ENCODE results near the gene RNU6-9.

Gene RNU6-9

DNA sequence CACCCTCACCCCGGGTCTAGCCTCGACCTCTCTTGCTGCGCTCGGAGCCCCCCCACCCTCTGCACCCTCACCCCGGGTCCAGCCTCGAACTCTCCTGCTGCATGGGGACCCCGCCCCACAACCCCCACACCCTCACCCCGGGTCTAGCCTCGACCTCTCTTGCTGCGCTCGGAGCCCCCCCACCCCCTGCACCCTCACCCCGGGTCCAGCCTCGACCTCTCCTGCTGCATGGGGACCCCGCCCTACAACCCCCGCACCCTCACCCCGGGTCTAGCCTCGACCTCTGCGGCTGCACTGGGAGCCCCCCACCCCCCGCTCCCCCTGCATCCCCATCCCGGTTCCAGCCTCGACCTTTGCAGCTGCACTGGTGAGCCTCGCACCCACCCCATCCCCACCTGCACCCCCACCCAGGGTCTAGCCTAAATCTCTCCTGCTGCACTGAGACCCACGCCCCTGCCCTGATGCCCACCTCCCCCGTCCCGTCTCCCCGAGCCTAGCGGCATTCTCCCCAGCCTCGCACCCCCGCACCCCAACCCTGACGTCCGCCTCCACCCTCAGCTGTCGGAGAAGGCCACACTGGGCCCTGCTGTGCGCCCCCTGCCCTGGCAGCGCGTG, 32.0 kb upstream of the RNU6-9 start:
- DNase-seq (ENCODE audit: insufficient read length, low spot score) (no peak), FAIRE-seq (no peak)

GRCh38 chr19:861756-862580, 31.3 kb upstream of the RNU6-9 start:
- peak; percentile 23 for FAIRE-seq

DNA sequence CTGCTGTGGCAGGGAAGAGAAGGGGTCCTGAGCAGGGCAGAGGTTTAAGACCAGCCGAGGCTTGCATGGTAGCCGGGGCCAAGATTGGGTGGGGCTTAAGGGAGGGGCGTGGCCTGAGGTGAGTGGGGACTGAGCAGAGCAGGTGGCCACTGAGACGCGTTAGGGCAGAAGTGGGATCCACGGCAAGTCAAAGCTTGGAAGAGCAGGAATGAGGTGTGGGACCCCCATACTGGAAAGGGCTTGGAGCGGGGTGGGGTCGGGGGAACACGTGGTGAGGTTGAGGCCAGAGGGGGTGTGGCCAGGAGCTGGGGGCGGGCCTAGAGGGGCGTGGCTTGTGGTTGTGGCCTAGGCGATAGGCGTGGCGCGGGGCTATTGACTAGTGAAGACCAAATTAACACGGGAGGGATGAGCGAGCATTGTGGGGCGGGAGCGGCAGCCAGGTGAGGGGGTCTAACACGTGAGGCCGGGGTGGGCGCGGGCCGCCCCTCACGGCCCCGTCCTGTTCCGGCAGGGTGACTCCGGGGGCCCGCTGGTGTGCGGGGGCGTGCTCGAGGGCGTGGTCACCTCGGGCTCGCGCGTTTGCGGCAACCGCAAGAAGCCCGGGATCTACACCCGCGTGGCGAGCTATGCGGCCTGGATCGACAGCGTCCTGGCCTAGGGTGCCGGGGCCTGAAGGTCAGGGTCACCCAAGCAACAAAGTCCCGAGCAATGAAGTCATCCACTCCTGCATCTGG, 30.5 kb upstream of the RNU6-9 start:
- FAIRE-seq (peak; percentile 84), DNase-seq (ENCODE audit: insufficient read length, low spot score) (peak; percentile 87)

More at GRCh38 chr19:861756-862580, 31.3 kb upstream of the RNU6-9 start:
- DNase-seq (ENCODE audit: insufficient read length, low spot score) = peak; percentile 69

DNA sequence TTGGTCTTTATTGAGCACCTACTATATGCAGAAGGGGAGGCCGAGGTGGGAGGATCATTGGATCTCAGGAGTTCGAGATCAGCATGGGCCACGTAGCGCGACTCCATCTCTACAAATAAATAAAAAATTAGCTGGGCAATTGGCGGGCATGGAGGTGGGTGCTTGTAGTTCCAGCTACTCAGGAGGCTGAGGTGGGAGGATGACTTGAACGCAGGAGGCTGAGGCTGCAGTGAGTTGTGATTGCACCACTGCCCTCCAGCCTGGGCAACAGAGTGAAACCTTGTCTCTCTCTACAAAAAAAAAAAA, 30.0 kb upstream of the RNU6-9 start:
- DNase-seq (ENCODE audit: insufficient read length, low spot score) = no peak
- FAIRE-seq = no peak

DNA sequence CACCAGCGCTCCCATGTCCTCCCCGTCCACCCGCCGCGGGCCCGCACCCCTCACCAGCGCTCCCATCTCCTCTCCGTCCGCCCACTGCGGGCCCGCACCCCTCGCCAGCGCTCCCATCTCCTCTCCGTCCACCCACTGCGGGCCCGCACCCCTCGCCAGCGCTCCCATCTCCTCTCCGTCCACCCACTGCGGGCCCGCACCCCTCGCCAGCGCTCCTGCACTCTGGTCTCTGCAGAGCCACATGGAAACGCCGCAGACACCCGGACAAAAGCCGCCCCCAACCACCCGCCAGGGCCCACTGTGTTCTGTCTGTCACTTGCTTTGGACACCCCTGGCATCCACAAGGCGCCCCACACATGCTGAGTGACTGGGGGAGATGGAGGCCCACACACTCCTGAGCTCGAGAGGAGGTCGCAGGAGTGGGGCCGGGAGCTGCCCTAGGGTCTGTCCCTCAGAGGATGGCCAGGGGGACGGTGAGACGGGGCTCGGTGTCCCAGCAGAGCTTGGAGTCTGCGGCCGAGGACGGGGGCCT, 26.4 kb upstream of the RNU6-9 start:
- DNase-seq (ENCODE audit: insufficient read length, low spot score) (no peak), FAIRE-seq (no peak)

GRCh38 chr19:867301-867793, 25.9 kb upstream of the RNU6-9 start:
- DNase-seq (ENCODE audit: insufficient read length, low spot score) = no peak
- no peak for FAIRE-seq

- FAIRE-seq (no peak), DNase-seq (ENCODE audit: insufficient read length, low spot score) (no peak)
Observed at GRCh38 chr19:867855-868457, 25.3 kb upstream of the RNU6-9 start.

DNA sequence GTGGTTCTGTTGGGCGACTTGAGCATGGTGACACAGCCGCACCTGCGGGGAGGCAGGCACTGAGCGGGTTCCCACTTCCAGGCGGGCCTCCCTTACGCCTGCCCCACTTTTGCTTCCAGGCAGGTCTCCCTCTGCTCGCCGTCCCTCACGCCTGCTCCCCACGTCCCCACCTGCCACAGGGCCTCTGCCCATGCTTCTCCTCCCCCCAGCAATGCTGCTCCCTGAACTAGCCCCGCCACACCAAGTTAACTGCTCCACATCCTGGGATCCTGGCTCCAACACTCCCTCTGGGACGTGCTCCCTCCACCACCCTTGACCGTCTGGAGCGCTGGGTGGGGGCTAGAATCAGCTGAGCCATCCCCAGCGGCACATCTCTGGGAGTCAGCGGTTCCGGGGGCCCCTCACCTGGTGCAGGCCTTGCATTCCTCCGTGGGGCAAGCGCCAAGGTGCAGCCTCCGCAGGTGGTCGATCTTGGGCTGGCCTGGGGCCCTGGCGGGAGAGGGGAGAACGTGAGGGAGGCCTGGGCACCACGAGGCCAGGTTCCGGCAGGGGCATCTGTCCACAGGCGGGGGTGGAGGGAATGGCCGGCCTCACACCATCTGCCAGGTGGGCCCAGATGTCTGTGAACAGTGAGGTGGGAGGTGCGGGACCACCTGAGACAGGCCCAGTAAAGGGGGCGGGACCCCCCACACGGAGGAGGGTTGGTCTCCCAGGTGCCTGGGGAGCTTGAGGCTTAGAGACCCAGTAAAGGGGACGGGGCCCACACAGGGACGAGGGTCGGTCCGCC, 24.6 kb upstream of the RNU6-9 start:
- no peak for FAIRE-seq
- no peak for DNase-seq (ENCODE audit: insufficient read length, low spot score)

DNA sequence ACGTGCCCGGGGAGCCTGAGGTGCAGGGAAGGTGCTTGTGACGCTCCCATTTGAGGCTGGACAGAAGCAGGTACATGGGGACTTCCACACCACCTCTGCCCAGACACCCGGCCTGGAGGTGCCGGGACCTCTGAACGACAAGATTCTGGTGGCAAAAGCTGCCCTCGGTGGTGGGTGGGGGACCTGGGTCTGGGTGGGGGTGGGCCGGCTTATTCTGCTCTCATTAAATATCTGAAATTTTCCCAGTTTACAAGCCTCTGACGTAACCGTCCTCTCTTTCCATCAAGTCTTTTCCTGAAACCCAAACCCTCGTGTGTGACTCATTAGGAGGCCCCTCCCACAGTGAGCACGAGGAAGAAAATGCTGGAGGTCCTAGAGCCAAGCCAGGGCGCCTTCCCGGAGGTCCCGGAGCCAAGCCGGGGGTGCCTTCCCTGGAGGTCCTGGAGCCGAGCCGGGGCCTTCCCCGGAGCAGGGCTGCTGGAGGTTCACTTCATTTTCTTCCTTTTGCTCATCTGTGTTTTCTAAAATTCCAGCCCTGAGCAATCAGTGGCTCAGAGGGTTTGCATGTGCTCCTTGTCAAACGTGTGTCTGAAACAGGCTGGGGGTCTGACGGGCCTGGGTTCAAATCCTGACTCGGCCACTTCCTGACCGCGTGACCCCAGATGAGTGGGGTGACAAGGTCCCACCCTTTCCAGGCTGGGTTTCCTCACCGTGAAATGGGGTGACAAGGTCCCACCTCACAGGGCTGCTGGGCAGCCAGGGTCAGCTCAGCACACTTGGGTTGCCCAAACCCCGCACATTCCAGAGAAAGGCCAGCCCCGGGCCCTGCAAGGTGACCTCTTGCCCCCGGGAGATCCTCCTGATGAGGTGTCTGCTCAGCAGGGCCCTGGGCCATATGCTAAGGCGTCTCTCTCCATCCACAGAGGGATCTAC, 23.8 kb upstream of the RNU6-9 start:
- FAIRE-seq = no peak
- DNase-seq (ENCODE audit: insufficient read length, low spot score) = no peak

DNA sequence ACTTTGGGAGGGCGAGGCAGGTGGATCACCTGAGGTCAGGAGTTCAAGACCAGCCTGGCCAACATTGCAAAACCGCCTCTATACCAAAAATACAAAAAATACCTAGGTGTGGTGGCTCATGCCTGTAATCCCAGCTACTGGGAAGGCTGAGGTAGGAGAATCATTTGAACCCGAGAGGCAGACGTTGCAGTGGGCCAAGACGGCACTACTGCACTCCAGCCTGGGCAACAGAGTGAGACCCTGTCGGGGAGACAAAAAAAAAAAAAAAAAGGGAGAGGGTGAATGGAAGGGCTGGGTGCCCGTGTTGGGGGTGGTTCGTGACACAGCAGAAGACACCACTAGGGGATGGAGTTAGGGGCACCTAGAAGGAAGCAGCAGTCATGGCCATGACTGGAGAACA, 23.0 kb upstream of the RNU6-9 start:
- FAIRE-seq (no peak), DNase-seq (ENCODE audit: insufficient read length, low spot score) (no peak)

- no peak for FAIRE-seq
- no peak for DNase-seq (ENCODE audit: insufficient read length, low spot score)
Observed at GRCh38 chr19:870963-871401, 22.3 kb upstream of the RNU6-9 start.

- DNase-seq (ENCODE audit: insufficient read length, low spot score) (no peak), FAIRE-seq (no peak)
Observed at GRCh38 chr19:871446-872265, 21.6 kb upstream of the RNU6-9 start.

GRCh38 chr19:872266-872951, 20.9 kb upstream of the RNU6-9 start:
- FAIRE-seq (no peak), DNase-seq (ENCODE audit: insufficient read length, low spot score) (peak; percentile 92)

GRCh38 chr19:873084-873483, 20.2 kb upstream of the RNU6-9 start:
- FAIRE-seq (peak; percentile 72), DNase-seq (ENCODE audit: insufficient read length, low spot score) (peak; percentile 87)

GRCh38 chr19:873561-874041, 19.7 kb upstream of the RNU6-9 start:
- DNase-seq (ENCODE audit: insufficient read length, low spot score) (no peak), FAIRE-seq (no peak)

DNA sequence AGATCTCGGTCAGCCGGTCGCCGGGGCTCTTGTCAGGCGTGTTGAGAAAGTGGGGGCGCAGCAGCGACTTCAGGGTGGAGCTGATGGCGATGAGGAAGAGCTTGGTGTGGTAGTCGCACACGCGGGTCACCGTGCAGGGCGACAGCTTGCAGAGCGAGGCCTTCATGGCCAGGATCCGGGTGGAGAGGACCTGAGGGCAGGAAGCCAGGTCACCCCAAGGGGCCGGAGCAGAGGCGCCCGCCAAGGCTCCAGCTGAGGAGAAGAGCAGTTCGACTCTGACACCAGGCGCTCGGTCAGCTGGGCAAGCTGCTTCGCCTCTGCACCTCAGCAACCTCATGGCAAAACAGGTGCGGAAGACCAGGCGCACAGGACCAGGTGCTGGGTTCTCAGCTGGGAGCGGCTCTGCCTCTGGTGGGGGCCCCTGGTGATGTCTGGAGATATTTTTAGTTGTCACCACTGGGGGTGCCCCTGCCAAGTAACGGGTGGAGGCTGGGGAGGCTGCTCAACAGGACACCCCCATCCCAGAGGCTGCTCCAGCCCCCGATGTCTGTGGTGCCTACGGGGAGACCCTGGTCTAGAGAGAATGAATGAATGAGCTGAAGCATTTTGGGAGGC, 17.9 kb upstream of the RNU6-9 start:
- DNase-seq (ENCODE audit: insufficient read length, low spot score) (no peak), FAIRE-seq (no peak)

GRCh38 chr19:876089-876488, 17.2 kb upstream of the RNU6-9 start:
- DNase-seq (ENCODE audit: insufficient read length, low spot score) = no peak
- FAIRE-seq = no peak
